Measurements from ENCODE around the gene LPAR1.

LPAR1 gene

GRCh38 chr9:110954822-110955291 is 83.4 kb downstream of the LPAR1 start:
- DNase-seq (ENCODE audit: low spot score), result no peak

DNA sequence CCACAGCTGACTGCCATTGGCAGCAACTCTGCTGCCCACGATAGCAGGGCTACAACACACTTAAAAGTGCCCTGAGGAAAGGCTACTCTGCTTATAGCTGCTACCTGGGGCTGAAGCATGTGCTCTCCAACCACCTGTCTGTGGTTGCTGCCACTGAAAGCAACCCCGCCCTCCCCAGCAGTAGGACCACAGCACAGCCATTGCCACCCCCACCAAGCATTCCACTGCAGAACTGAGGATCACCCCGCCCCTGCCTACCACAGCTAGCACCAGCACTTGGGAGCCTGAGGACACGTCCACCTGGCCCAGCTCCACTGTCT is 85.8 kb downstream of the LPAR1 start:
- DNase-seq (ENCODE audit: low spot score), result no peak

- no peak for DNase-seq (ENCODE audit: low spot score)
These were observed 86.3 kb downstream of the LPAR1 start for GRCh38 chr9:110951805-110952539.

GRCh38 chr9:110950041-110950645 is 88.1 kb downstream of the LPAR1 start:
- DNase-seq (ENCODE audit: low spot score), result no peak

- no peak for DNase-seq (ENCODE audit: low spot score)
These were observed 89.2 kb downstream of the LPAR1 start for GRCh38 chr9:110949081-110949480.

DNA sequence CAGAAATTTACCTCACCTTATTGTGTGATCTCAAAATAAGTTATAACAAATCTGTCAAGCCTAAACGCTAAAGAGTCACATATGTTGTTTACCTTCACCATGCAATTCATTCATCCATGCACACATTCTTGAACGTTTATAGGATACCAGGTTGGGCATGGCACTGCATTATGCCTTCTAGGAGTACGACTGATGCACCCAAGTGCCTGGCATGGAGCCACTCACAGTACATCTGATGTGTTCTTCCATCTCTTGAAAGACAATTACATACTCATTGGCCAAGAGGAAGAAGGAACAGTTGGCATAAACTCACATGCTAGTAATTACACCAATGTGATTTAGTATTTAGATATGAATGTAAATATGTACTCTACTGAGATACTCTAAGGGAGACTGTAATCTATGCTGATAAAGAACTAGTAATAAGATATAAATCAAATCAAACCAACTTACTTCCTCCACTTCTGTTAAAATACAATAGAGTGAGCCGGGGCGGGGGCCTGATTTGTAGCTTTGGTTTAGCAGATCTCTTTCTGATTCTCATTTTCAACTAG is 90.7 kb downstream of the LPAR1 start:
- DNase-seq (ENCODE audit: low spot score), result no peak

- DNase-seq (ENCODE audit: low spot score), result no peak
These were observed 95.7 kb downstream of the LPAR1 start for GRCh38 chr9:110942522-110942921.

DNA sequence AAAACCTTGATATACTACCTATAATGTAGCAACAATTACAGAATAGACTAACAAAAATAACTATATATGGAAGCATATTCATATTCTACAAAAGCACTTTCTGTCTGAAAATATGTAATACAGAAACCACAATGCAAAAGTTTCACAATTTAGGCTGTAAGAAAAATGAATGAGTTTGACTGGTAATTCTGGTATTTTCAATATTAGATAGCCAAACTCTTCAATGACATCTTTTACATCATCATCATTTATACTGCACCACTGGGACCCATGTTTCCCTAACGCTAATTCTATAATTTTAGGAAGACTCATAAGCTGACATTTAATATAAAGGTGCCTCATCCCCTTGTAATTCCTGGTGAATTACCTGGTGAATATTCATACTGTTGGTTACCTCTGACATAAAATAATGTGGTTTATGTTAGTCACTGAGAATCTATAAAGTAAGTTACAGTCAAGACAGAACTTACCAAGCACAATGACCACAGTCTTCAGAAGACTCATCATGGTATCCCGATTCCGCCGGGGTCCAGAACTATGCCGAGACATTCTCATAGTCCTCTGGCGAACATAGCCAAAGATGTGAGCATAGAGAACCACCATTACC is 97.2 kb downstream of the LPAR1 start:
- DNase-seq (ENCODE audit: low spot score), result no peak

DNA sequence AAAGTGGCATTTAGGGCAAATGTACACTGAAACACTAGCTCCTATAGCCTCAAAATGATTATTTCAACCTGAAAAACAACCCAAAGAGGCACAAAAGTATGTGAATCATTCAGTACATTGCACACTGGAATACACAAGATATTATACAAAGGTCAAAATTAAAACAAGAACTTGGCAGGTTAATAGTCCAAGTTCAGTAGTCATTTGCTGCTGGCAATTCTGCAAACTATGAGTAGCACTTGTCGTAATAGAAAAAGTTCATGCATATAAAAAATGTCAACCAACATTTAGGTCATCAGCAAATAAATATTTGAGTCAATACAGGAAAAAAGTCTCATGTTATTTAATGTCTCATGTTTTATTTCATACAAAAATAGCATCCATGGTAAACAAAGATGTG is 98.7 kb downstream of the LPAR1 start:
- DNase-seq (ENCODE audit: low spot score), result no peak

DNA sequence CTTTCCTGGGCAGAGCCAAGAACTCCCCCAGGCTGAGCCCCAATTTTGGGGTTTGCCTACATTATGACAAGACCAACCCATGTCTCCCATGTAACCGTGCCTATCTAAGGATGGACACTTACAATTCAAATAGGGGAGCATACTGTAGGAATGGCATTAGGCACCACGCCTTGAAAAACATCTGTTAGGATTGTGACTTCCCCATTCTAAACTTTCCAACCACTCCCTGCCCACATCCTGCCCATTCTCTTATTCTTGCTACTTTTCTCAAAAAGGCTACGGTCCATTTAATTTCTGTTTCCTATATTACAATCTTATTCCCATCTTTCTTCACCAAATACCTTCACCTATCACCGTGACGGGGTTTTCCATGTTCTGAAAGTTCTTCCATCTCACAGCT is 99.2 kb downstream of the LPAR1 start:
- no peak for DNase-seq (ENCODE audit: low spot score)

GRCh38 chr9:110938242-110938641 is 100.0 kb downstream of the LPAR1 start:
- no peak for DNase-seq (ENCODE audit: low spot score)

- DNase-seq (ENCODE audit: low spot score), result no peak
These were observed 101.4 kb downstream of the LPAR1 start for GRCh38 chr9:110936719-110937452.

- DNase-seq (ENCODE audit: low spot score), result no peak
These were observed 102.0 kb downstream of the LPAR1 start for GRCh38 chr9:110936237-110936636.

DNA sequence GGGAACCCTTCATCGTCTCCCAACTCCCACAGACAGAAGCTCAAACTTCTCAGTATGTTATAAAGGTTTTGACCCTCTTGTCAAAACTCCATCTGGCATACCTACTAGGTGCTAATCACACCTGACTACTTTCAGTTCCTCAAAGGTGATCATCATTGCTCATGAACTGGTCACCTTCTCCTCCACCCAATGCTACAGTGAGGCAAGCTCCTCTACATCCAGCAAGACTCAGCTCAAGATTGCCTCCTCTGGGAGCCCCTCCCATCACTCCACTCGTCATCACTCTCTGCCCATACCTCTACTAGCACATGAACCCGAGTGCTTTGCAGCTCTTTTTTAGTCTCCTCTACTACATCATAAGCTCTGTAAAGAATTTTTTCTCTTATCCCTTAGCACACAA is 102.4 kb downstream of the LPAR1 start:
- no peak for DNase-seq (ENCODE audit: low spot score)

DNA sequence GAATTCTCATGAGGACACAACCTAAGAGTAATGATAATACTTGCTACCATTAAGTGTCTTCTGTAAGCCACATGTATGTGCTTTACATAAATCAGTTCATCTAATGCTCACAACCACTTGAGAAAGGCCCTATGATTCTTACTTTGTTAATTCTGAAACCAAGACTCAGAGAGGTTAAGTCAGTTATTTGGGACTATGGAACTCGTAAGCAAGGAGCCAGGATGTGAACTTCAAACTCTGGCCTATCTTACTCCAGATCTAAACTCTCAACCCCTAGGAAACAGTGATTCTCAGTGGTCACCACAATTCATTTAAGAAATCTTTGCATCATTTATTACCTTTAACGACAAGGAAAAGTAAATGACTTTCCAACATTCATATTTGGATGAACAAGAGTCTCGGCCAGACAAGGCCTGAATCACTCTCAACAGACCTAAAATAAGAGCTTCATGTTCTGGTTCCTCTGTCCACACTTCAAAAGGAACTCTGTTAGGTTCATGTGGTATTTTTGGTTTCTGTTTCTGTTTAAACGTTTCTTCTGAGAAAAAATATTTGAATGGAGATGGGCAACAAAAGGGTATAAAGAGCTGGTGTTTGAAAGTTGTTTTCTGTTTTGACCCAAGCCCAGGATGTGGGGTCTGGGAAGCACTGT is 104.8 kb downstream of the LPAR1 start:
- no peak for DNase-seq (ENCODE audit: low spot score)

GRCh38 chr9:110932863-110933262 is 105.4 kb downstream of the LPAR1 start:
- DNase-seq (ENCODE audit: low spot score), result no peak

GRCh38 chr9:110928599-110928998 is 109.7 kb downstream of the LPAR1 start:
- DNase-seq (ENCODE audit: low spot score), result no peak

DNA sequence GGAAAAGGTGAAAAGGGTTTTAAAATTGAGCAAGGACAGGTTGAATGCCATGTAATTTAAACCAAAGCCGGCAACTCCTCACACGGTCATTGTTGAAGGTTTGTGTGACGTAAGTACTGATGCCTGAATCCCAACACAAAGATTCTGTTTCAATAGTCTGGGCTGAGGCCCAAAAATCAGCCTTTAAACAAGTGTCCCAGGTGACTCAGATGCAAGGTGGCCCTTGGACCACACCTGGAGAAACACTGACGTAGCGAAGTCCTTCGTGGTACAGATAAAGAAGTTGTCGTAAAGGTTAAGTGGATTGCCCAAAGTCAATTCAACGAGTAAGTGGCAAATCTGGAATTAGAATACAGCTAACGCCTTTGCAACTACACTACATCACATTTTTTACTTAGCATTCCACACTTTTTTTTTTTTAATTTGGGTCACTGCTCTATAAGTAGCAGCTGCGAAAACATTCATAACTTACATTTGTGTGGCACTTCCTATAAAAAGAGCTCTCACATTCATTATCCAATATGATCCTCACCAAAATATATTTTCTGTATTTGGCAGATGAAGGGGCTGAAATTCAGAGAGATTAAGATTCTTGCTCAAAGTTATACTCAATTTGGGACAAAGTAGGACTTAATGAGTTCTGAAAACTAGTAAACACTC is 111.3 kb downstream of the LPAR1 start:
- no peak for DNase-seq (ENCODE audit: low spot score)

DNA sequence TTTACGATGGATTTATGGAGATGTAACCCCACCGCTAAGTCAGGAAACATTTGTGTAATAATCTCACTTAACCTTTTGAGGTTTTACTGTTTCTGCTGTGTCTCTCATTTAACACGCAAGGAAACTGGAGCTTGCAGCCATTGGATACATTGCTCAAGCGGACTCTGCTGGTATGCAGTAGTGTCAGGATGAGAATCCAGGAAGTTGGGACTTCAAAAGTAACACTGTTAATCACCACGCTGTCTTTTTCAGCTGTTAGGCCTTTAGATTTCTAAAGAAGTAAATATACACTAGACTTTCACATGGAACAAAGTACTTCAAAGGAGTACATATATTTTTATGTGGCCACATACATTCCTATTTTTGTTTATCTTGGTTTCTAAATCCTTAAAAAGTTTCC is 114.7 kb downstream of the LPAR1 start:
- DNase-seq (ENCODE audit: low spot score), result no peak

GRCh38 chr9:110922145-110922544 is 116.1 kb downstream of the LPAR1 start:
- DNase-seq (ENCODE audit: low spot score), result no peak

DNA sequence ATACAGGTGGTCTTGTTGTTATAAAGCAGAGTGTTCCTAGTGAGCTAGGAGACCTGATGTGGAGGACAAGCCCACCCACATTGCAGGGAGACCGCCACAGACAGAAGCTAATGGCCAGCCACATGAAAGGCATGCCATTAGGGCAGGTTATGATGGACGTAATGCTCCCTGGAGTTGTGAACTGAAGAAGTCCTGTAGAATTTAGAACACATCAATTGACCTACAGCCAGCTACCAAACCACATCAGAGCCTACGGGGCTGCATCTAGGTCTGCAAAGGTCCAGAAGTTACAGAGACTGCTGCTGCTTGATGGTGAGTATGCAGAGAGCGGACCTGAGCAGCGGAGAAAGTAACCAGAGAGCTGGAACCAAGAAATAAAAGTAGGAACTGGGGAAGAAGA is 116.6 kb downstream of the LPAR1 start:
- DNase-seq (ENCODE audit: low spot score), result no peak

DNA sequence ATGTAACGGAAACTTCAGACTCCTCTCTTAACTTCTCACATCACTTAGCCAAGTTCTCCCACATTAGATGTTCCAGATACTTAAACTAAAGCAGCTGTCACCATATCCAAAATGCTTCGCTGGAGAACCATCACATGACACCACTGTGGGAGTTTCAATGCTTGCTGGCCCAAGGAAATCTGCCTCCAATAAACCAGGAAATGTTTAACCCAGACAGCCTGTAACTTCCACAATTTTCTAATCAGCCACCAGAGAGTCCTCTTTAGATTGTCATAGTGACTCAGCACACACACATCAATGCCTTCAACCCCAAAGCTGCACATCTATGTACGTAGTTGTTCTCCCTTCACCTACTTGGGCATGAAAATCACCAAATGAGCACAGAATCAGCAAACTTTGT is 118.7 kb downstream of the LPAR1 start:
- peak; percentile 27 for DNase-seq (ENCODE audit: low spot score)

Data from RKO (cell line).